HG03095 (cell line): ENCODE results near the gene ASTL.
"Not testable (repeated sequence)": the region's sequence is repeated elsewhere in the genome, so short reads cannot be mapped to it uniquely, and the experiment has no call there.

Experiments
- ATAC-seq: cut with Tn5 transposase; IDR thresholded peaks from one replicate; pipeline ENCODE4 v1.9.1; 2021; ENCODE audit warnings: moderate library complexity; ENCODE audit not compliant: unreplicated experiment

Gene ASTL

GRCh38 chr2:96084858-96085518 is 53.3 kb downstream of the ASTL start:
- ATAC-seq, result not testable (repeated sequence)

DNA sequence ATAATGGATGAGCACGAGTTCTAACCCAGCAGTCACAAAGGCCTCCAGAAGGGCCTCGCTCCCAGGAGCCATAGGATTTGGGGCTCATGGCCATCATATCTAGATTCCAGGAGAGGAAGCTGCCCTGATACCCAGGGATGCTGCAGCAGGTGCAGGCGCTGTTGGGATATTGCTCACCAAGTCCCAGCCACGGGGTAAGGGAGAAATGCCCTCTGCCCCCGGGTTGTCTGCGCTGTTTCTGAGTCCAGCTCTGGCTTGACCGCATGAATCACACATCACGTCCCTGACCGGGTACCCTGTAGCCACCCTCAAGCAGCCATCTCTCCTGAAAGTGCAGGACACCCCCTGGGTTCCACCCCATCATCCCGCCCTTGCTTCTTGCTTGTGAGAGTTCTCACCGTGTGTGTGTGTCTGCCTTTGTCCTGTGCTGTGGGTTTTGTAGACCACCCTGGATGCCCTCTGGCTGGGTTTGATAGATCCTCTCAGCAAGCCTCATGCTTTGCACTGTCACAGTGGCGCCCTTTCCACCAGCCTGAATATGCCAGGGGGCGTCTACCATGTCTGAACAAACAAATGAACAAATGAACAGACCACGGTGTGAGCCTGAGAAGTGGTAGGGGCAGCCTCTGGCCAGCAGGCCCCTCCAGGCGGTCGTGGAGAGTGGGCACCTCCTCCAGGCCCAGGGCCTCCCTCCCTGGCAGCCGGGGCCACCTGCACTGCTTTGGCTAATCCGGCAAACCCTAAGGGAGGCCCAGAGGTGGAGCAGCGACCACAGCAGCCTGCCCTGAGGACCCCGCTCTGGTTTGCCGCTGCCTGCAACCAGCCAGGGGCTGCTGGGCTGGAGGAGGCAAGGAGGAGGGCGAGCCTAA is 54.1 kb downstream of the ASTL start:
- no peak for ATAC-seq

GRCh38 chr2:96083064-96083939 is 55.0 kb downstream of the ASTL start:
- ATAC-seq, result no peak

- no peak for ATAC-seq
These were observed 55.9 kb downstream of the ASTL start for GRCh38 chr2:96082211-96083063.

DNA sequence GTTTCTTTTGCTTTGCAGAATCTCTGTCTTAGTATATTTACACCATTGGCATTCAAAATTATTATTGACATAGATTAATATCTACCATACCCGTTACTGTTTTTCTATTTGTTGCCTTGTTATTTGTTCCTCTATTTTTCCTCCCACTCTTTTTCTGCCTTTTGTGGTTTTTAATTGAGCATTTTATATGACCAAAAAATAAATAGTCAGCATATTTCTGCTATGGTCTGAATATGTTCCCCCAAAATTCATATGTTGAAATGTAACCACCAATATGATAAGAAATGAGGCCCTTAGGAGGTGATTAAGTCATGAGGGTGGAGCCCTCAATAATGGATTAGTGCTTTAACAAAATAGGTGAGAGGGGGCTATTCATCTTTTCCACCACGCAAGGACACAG is 57.3 kb downstream of the ASTL start:
- no peak for ATAC-seq

DNA sequence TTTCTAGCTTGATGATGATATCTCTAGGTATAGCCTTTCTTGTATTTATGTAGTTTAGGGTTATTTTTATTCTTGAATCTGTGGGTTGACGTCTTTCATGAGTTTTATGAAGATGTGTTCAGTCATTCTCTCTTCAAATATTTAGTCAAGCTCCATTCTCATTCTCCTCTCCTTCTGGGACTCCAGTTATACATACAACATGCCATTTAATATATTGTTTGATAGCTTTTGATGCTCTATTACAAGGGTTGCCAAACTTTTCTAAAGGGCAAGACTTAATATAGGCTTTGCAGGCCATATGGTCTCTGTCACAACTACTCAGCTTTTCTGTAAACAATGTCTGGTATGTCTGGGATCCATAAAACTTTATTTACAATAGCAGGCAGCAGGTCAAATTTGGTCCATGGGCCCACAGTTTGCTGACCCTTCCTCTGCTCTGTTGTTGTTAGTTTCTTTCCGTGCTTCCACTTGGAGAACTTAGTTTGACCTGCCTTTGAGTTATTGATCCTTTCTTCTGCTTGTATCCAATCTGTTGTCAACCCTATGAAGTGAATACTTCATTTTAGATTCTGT is 63.0 kb downstream of the ASTL start:
- no peak for ATAC-seq

GRCh38 chr2:96074156-96074555 is 64.1 kb downstream of the ASTL start:
- no peak for ATAC-seq

GRCh38 chr2:96073170-96073775 is 65.0 kb downstream of the ASTL start:
- ATAC-seq, result no peak
